A549 (cell line): ENCODE data around the gene AKAP10. TPM values are rescaled to one million over a fixed set of nuclear protein-coding genes. Genes with fewer than 3 reads are reported as not detected.
"Not testable (repeated sequence)": the region's sequence is repeated elsewhere in the genome, so short reads cannot be mapped to it uniquely, and the experiment has no call there.

Experiments used
- ATAC-seq, 2 experiments: fragments of 200-7000 bp in 1 of 2; fragments of >200 bp in 1 of 2; cut with Nextera tagmentation in 1 of 2; cut with Tn5 transposase in 1 of 2; 3 replicates each; pipeline versions ENCODE4 v1.8.0 to v1.9.1; 2018 to 2020; ENCODE audit warnings: mild to moderate bottlenecking in 1 of 2, moderate library complexity in 1 of 2
- CTCF ChIA-PET: fragments of 300-600 bp; sonication (Branson Sonifier 250); formaldehyde crosslinking; extraction: SDS; loops from one replicate; lab custom pipeline; 2021; ENCODE audit warnings: antibody characterized with exemption, inconsistent platforms; lab: Yijun Ruan, JAX
- POLR2A ChIA-PET: fragments of 350-600 bp; formaldehyde crosslinking; extraction: SDS; loops from one replicate; lab custom pipeline; 2021; ENCODE audit warnings: antibody characterized with exemption, inconsistent platforms; lab: Yijun Ruan, JAX
- DNase-seq, 2 experiments: peaks; one replicate each; pipeline versions ENCODE4 v3.0.0 to v3.0.0-alpha.2; 2011 to 2016; ENCODE audit warnings: low read depth in 1 of 2, low spot score in 1 of 2
- FAIRE-seq: peaks from 2 replicates; lab custom pipeline; 2011; peaks lifted over from hg19 to GRCh38; lab: Jason Lieb, UNC
- H3K27ac ChIP-seq, 2 experiments: fragments of >200 bp; sonication (Bioruptor Twin); formaldehyde crosslinking; 3 replicates each; pipeline ENCODE4 v1.5.1; 2016 to 2017
- H3K4me1 ChIP-seq: fragments of >200 bp; sonication (Bioruptor Twin); formaldehyde crosslinking; 3 replicates; pipeline ENCODE4 v1.6.1; 2016
- H3K4me2 ChIP-seq: fragments of >200 bp; sonication (Bioruptor Twin); formaldehyde crosslinking; 3 replicates; pipeline ENCODE4 v1.6.1; 2016
- H3K4me3 ChIP-seq: fragments of >200 bp; sonication (Bioruptor Twin); formaldehyde crosslinking; 3 replicates; pipeline ENCODE4 v1.5.1; 2016
- H3K9me3 ChIP-seq: fragments of >200 bp; sonication (Bioruptor Twin); formaldehyde crosslinking; 3 replicates; pipeline ENCODE4 v1.6.1; 2016
- CBX2 ChIP-seq: fragments of 200-600 bp; sonication (generic); IDR thresholded peaks from 2 replicates; pipeline ENCODE4 v1.6.1; 2016; ENCODE audit warnings: low read depth, mild to moderate bottlenecking, borderline replicate concordance
- CEBPB ChIP-seq, 2 experiments: fragments of >200 bp in 1 of 2; sonication (Bioruptor Twin) in 1 of 2; formaldehyde crosslinking in 1 of 2; IDR thresholded peaks; 2 replicates each; pipeline ENCODE4 v1.6.1; 2012 to 2016
- CHD2 ChIP-seq: fragments of 150-350 bp; IDR thresholded peaks from 2 replicates; pipeline ENCODE4 v1.6.1; 2014; ENCODE audit warnings: low read length; ENCODE audit not compliant: partially characterized antibody
- EP300 ChIP-seq, 2 experiments: fragments of >200 bp; sonication (Bioruptor Twin); formaldehyde crosslinking; IDR thresholded peaks; 2 replicates in 1 of 2; 3 replicates in 1 of 2; pipeline ENCODE4 v1.6.1; 2016 to 2017
- ESRRA ChIP-seq: fragments of 150-350 bp; IDR thresholded peaks from 2 replicates; pipeline ENCODE4 v1.6.1; 2014; ENCODE audit warnings: mild to moderate bottlenecking, low read length, borderline replicate concordance
- FOSB ChIP-seq: fragments of 250-450 bp; sonication (Bioruptor Pico); IDR thresholded peaks from 2 replicates; pipeline ENCODE4 v1.5.0; 2020; ENCODE audit warnings: mild to moderate bottlenecking, moderate library complexity
- FOSL2 ChIP-seq, 2 experiments: fragments of 450-650 bp in 1 of 2; fragments of >200 bp in 1 of 2; sonication (Bioruptor Twin) in 1 of 2; formaldehyde crosslinking; IDR thresholded peaks; 2 replicates each; pipeline versions ENCODE4 v1.5.0 to v1.6.1; 2016 to 2020; ENCODE audit warnings: mild to moderate bottlenecking in 1 of 2, moderate library complexity in 1 of 2
- GATA3 ChIP-seq: IDR thresholded peaks from 2 replicates; pipeline ENCODE4 v1.6.1; 2012; ENCODE audit warnings: borderline replicate concordance
- HOXB5 ChIP-seq: fragments of 250-450 bp; sonication (Bioruptor Pico); IDR thresholded peaks from 2 replicates; pipeline ENCODE4 v1.5.0; 2020; ENCODE audit warnings: mild to moderate bottlenecking, moderate library complexity
- JUNB ChIP-seq: fragments of >200 bp; sonication (Bioruptor Twin); formaldehyde crosslinking; IDR thresholded peaks from 2 replicates; pipeline ENCODE4 v1.6.1; 2016
- KDM1A ChIP-seq: fragments of 200-600 bp; sonication (generic); IDR thresholded peaks from 2 replicates; pipeline ENCODE4 v1.6.1; 2016; ENCODE audit warnings: low read depth, mild to moderate bottlenecking
- KDM5A ChIP-seq: fragments of 200-600 bp; sonication (generic); IDR thresholded peaks from 2 replicates; pipeline ENCODE4 v1.6.1; 2016; ENCODE audit warnings: antibody characterized with exemption, mild to moderate bottlenecking
- MAFK ChIP-seq: fragments of 450-650 bp; IDR thresholded peaks from 2 replicates; pipeline ENCODE4 v1.6.1; 2014; ENCODE audit not compliant: partially characterized antibody
- MYC ChIP-seq: IDR thresholded peaks from 2 replicates; pipeline ENCODE4 v1.6.1; 2012; ENCODE audit warnings: mild to moderate bottlenecking, inconsistent platforms, low read length, improper control_type of control experiment, borderline replicate concordance
- NPAS2 ChIP-seq: fragments of 250-450 bp; sonication (Bioruptor Pico); IDR thresholded peaks from 2 replicates; pipeline ENCODE4 v1.8.0; 2022; ENCODE audit warnings: mild to moderate bottlenecking, moderate library complexity, borderline replicate concordance
- NR3C1 ChIP-seq: fragments of >200 bp; sonication (Bioruptor Twin); formaldehyde crosslinking; IDR thresholded peaks from 3 replicates; pipeline ENCODE4 v1.6.1; 2017
- RARB ChIP-seq: fragments of 250-450 bp; sonication (Bioruptor Pico); IDR thresholded peaks from 2 replicates; pipeline ENCODE4 v1.8.0; 2021; ENCODE audit warnings: mild to moderate bottlenecking, moderate library complexity
- RNF2 ChIP-seq: fragments of 200-600 bp; sonication (generic); IDR thresholded peaks from 2 replicates; pipeline ENCODE4 v1.6.1; 2016; ENCODE audit warnings: low read depth, mild to moderate bottlenecking, antibody characterized with exemption, moderate library complexity, borderline replicate concordance
- TFCP2L1 ChIP-seq: fragments of 250-450 bp; sonication (Bioruptor Pico); IDR thresholded peaks from 2 replicates; pipeline ENCODE4 v1.5.0; 2021; ENCODE audit warnings: mild to moderate bottlenecking
- ZC3H11A ChIP-seq: fragments of 450-650 bp; IDR thresholded peaks from 2 replicates; pipeline ENCODE4 v1.6.1; 2014; ENCODE audit warnings: antibody characterized with exemption, mild to moderate bottlenecking
- ZFP36 ChIP-seq: fragments of 450-650 bp; IDR thresholded peaks from 2 replicates; pipeline ENCODE4 v1.6.1; 2014; ENCODE audit warnings: borderline replicate concordance; ENCODE audit not compliant: partially characterized antibody
- ZNF302 ChIP-seq: fragments of 250-450 bp; sonication (Bioruptor Pico); IDR thresholded peaks from 2 replicates; pipeline ENCODE4 v1.9.0; 2021; ENCODE audit warnings: inconsistent platforms, mild to moderate bottlenecking, moderate library complexity
- ZSCAN20 ChIP-seq: fragments of 250-450 bp; sonication (Bioruptor Pico); IDR thresholded peaks from 2 replicates; pipeline ENCODE4 v1.8.0; 2022; ENCODE audit warnings: mild to moderate bottlenecking, moderate library complexity
- WGBS: methylation state at CpG from one replicate; pipeline ENCODE4 v1.1.6; 2017; ENCODE audit errors: missing lambda C conversion rate; 5-methylcytosine and 5-hydroxymethylcytosine counted together
- polyA plus RNA-seq, 4 experiments: library from polyadenylated mRNA; depleted of rRNA in 3 of 4; stranded (reverse); fragments of >200 nt; fragmentation: RNase III in 1 of 4; extraction: RNeasy Plus Mini Kit Qiagen cat#74134 plus additional on column Dnase treatment in 1 of 4; gene quantifications; 2 replicates in 3 of 4; 3 replicates in 1 of 4; pipeline ENCODE4 v1.2.3, GENCODE V29; 2011 to 2017
- TF ChIP-seq, protein P1 (sequence below): fragments of 450-650 bp; IDR thresholded peaks from 2 replicates; pipeline ENCODE4 v1.6.1; 2014; ENCODE audit warnings: antibody characterized with exemption
- TF ChIP-seq, protein P2 (sequence below): IDR thresholded peaks from 2 replicates; pipeline ENCODE4 v1.6.1; 2012
- TF ChIP-seq, protein P3 (sequence below): fragments of >200 bp; sonication (Bioruptor Twin); formaldehyde crosslinking; IDR thresholded peaks from 3 replicates; pipeline ENCODE4 v1.6.1; 2016
- TF ChIP-seq, protein P4 (sequence below): fragments of 250-450 bp; sonication (Bioruptor Pico); IDR thresholded peaks from 2 replicates; pipeline ENCODE4 v1.5.0; 2020; ENCODE audit warnings: low read depth, mild to moderate bottlenecking, moderate library complexity
- TF ChIP-seq, protein P5 (sequence below): fragments of 150-350 bp; IDR thresholded peaks from 2 replicates; pipeline ENCODE4 v1.6.1; 2014; ENCODE audit warnings: low read depth, mild to moderate bottlenecking, low read length

The AKAP10 gene
- polyA plus RNA-seq, 2 of the 4 experiments (the other 2 are of a cell fraction), result 22.0 to 51.1 TPM

DNA sequence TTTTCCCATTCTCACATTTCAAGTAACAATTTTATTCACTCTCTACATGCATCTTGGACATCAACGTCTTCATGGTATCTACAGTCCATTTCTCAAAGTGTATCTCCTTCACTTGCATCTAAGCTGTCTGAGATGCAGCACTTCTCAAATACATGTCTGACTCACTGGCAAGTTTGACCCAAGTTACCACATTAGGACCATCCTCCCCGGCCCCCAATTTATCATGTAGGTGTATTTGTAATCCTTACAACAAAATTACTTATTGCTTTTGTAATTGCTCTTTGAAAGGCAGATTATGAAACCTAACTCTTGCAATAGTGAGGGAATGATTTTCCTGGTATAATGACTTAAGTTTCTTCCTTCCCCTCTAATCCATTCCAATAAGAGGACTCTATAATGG, 80.9 kb downstream of the AKAP10 start:
- ChIA-PET CTCF (no interaction called here), POLR2A (interaction anchor here (0.5 kb wide), 1 partner anchor 23 kb away, joined by 3 read pairs; no protein-coding TSS in a partner anchor)
- Histone ChIP-seq H3K4me3 (no peak overlapping the region), H3K4me2 (0 out of 3 replicates have a peak overlapping the region, but pooled peaks have one; percentile 24), H3K4me1 (peaks cover 20% of the 10 kb centered on the region), H3K9me3 (no peaks in the 10 kb centered on the region), H3K27ac (no peak overlapping the region)
- 62% methylated on average over 2 of the region's 2 CpGs for WGBS
- ATAC-seq, result no peak
- FAIRE-seq, result no peak
- DNase-seq, result no peak
- TF ChIP-seq KDM1A (no peak), RNF2 (no peak), ZSCAN20 (CRISPR knock-in tag) (no peak), ESRRA (no peak), CBX2 (no peak), MYC (no peak), KDM5A (no peak), CHD2 (no peak), ZFP36 (no peak), ZNF302 (CRISPR knock-in tag) (no peak), MAFK (no peak), EP300 (IDR thresholded peaks at IDR 0.05) (no peak), ZC3H11A (no peak), RARB (CRISPR knock-in tag) (no peak), NR3C1 (no peak), FOSB (no peak)
- TF ChIP-seq, protein P1, sequence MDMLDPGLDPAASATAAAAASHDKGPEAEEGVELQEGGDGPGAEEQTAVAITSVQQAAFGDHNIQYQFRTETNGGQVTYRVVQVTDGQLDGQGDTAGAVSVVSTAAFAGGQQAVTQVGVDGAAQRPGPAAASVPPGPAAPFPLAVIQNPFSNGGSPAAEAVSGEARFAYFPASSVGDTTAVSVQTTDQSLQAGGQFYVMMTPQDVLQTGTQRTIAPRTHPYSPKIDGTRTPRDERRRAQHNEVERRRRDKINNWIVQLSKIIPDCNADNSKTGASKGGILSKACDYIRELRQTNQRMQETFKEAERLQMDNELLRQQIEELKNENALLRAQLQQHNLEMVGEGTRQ, result no peak
- TF ChIP-seq, protein P2, sequence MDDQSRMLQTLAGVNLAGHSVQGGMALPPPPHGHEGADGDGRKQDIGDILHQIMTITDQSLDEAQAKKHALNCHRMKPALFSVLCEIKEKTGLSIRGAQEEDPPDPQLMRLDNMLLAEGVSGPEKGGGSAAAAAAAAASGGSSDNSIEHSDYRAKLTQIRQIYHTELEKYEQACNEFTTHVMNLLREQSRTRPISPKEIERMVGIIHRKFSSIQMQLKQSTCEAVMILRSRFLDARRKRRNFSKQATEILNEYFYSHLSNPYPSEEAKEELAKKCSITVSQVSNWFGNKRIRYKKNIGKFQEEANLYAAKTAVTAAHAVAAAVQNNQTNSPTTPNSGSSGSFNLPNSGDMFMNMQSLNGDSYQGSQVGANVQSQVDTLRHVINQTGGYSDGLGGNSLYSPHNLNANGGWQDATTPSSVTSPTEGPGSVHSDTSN, result no peak
- TF ChIP-seq, protein P3, sequence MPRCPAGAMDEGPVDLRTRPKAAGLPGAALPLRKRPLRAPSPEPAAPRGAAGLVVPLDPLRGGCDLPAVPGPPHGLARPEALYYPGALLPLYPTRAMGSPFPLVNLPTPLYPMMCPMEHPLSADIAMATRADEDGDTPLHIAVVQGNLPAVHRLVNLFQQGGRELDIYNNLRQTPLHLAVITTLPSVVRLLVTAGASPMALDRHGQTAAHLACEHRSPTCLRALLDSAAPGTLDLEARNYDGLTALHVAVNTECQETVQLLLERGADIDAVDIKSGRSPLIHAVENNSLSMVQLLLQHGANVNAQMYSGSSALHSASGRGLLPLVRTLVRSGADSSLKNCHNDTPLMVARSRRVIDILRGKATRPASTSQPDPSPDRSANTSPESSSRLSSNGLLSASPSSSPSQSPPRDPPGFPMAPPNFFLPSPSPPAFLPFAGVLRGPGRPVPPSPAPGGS, result no peak

DNA sequence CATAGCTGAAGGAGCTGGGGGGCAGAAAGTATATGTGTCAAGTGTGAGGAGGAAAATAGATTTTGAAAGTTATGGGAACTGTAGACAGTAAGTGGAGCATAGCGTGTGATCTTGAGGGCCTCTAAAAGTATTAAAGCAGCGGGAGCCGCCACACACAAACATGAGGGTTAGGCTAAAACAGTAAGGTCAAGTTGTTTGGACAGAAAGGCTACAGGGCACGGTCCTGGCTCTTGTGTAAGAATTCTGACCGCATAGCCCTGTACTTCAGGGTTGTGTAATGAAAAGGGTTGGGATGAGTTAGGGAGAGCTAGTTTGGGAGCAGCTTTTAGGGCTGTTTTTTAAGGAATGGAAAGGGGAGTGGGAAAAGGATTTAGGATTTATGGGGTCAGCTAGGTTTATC, 87.1 kb downstream of the AKAP10 start:
- CTCF ChIA-PET, H3K4me2 ChIP-seq, H3K27ac ChIP-seq, H3K4me1 ChIP-seq, FAIRE-seq, ATAC-seq, DNase-seq, POLR2A ChIA-PET, H3K4me3 ChIP-seq, H3K9me3 ChIP-seq: not testable (repeated sequence)
- 84% methylated on average over 5 of the region's 5 CpGs for WGBS

DNA sequence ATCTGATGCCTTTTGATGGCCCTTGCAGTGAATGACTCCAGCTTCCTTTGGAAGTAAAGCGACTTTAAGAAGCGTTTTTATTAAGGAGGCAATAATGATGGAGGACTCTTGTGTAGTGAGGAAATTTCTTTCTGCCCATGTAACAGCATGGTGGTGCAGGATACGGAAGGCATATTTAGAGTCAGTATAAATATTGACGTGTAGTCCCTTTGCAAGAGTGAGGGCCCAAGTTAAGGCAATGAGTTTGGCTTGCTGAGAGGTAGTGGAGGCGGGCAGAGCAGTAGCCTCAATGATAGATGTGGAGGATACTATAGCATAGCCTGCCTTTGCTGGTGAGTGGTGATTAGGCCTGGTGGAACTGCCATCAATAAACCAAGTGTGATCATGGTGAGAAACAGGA, 87.6 kb downstream of the AKAP10 start:
- CTCF ChIA-PET, result interaction anchor here (0.7 kb wide), 1 partner anchor 43 kb away, joined by 3 read pairs; no protein-coding TSS in a partner anchor
- DNase-seq, FAIRE-seq, H3K4me3 ChIP-seq, H3K4me2 ChIP-seq, H3K27ac ChIP-seq, POLR2A ChIA-PET, ATAC-seq, H3K9me3 ChIP-seq, H3K4me1 ChIP-seq: not testable (repeated sequence)
- 88% methylated on average over 5 of the region's 5 CpGs for whole genome bisulfite sequencing

DNA sequence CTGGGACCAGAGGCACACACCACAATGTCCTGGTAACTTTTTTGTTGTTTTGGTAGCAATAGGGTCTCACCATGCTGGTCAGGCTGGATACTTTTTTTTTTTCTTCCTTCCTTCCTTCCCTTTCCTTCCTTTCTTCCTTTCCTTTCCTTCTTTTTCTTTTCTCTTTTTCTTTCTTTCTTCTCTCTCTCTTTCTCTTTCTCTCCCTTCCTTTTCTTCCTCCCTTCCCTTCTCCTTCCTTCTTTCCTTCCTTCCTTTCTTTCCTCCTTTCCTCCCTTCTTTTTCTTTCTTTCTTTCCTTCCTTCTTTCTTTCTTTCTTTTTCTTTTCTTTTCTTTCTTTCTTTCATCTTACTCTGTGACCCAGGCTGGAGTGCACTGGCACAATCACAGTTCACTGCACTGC, 91.5 kb downstream of the AKAP10 start:
- Histone ChIP-seq H3K4me1 (no peaks in the 10 kb centered on the region), H3K4me2 (no peak overlapping the region), H3K4me3 (no peak overlapping the region), H3K27ac (no peak overlapping the region), H3K9me3 (no peaks in the 10 kb centered on the region)
- DNase-seq, result no peak
- no peak for ATAC-seq
- POLR2A ChIA-PET, result no interaction called here
- FAIRE-seq, result no peak
- CTCF ChIA-PET, result interaction anchor here (2.1 kb wide), 1 partner anchor 10 kb away, joined by 6 read pairs; no protein-coding TSS in a partner anchor
- TF ChIP-seq CEBPB (IDR thresholded peaks at IDR 0.05) (no peak), TFCP2L1 (CRISPR knock-in tag) (no peak), ZNF302 (CRISPR knock-in tag) (no peak), CBX2 (no peak), GATA3 (no peak), HOXB5 (CRISPR knock-in tag) (no peak), FOSL2 (IDR thresholded peaks at IDR 0.05) (no peak), FOSL2 (CRISPR knock-in tag; IDR thresholded peaks at IDR 0.05) (no peak), NPAS2 (CRISPR knock-in tag) (no peak), JUNB (no peak), KDM5A (no peak)
- TF ChIP-seq, protein P4, sequence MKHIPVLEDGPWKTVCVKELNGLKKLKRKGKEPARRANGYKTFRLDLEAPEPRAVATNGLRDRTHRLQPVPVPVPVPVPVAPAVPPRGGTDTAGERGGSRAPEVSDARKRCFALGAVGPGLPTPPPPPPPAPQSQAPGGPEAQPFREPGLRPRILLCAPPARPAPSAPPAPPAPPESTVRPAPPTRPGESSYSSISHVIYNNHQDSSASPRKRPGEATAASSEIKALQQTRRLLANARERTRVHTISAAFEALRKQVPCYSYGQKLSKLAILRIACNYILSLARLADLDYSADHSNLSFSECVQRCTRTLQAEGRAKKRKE (CRISPR knock-in tag), result no peak
- TF ChIP-seq, protein P5, sequence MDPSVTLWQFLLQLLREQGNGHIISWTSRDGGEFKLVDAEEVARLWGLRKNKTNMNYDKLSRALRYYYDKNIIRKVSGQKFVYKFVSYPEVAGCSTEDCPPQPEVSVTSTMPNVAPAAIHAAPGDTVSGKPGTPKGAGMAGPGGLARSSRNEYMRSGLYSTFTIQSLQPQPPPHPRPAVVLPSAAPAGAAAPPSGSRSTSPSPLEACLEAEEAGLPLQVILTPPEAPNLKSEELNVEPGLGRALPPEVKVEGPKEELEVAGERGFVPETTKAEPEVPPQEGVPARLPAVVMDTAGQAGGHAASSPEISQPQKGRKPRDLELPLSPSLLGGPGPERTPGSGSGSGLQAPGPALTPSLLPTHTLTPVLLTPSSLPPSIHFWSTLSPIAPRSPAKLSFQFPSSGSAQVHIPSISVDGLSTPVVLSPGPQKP, result no peak
